Measurements from ENCODE around the gene TWIST2.

- TF ChIP-seq POLR2A (IDR thresholded peaks at IDR 0.05; ENCODE audit: low read depth) (no peak), CTCF (IDR thresholded peaks at IDR 0.05) (no peak), POLR2AphosphoS5 (IDR thresholded peaks at IDR 0.05) (no peak)
Observed at GRCh38 chr2:238897911-238898311, 50.0 kb downstream of the TWIST2 start.

All from esophagus muscularis mucosa (tissue), 3 donors.